Measurements from ENCODE around the gene SRRM2. TPM values are rescaled to one million over a fixed set of nuclear protein-coding genes. Genes with fewer than 3 reads are reported as not detected.

Gene SRRM2
- polyA plus RNA-seq, 4 donors = 329 to 655 (median 496) TPM

DNA sequence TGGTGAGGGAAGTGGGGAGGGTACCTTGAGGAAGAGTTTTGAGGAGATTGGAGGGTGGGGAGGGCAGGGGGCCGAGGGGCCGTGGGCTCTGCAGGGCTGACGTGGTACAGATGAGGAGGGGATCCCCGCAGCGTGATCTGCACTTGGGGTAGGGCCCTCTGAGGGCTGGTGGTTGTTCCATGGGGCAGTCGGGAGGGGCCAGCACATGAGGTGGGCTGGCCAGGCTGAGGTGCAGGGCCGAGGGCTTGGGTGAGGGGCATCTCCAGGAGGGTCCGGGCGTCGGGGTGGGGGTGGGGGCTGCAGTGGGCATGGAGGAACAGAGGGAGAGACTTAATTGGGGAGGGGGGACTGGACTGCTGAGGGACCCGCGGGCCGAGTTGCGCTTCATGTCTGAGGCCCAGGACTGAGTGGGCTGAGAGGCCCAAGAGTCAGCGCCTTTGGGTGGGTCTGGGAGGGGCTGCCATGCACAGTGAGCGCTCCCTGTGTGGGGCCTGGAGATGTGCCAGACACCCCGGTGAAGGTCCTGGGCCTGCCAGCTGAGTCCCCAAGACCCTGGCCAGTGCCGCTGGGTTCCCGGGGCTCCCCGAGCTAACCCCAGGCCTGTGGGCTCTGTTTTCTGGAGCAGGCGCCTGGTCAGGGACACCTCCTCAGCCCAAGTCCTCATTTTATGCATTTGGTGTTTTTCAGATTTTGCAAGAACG lies 45.7 kb upstream of the SRRM2 start:
- Histone ChIP-seq H3K36me3 (ENCODE audit: control insufficient read depth in 3 of 3, insufficient read depth in 2 of 3, low read depth in 1 of 3, low read length in 3 of 3) (peaks cover 9 to 87% (median 20%) of the 10 kb centered on the region in 3 donors), H3K27ac (ENCODE audit: low read depth in 1 of 3, low read length in 2 of 3) (no peak overlapping the region), H3K27me3 (ENCODE audit: control insufficient read depth in 3 of 3, insufficient read depth in 3 of 3, low read length in 3 of 3) (no peaks in the 10 kb centered on the region), H3K9me3 (ENCODE audit: control insufficient read depth in 2 of 2, insufficient read depth in 1 of 2, low read depth in 1 of 2, low read length in 1 of 2) (no peaks in the 10 kb centered on the region), H3K4me1 (ENCODE audit: control insufficient read depth in 3 of 3, insufficient read depth in 2 of 3, low read depth in 1 of 3, low read length in 2 of 3) (no peaks in the 10 kb centered on the region), H3K4me3 (ENCODE audit: low read depth in 1 of 3, low read length in 3 of 3) (no peak overlapping the region)
- no peak for FAIRE-seq
- WGBS, 3 donors = 92 to 95% (median 94%) methylated on average over 17 to 22 of the region's 22 CpGs
- no peak for DNase-seq

DNA sequence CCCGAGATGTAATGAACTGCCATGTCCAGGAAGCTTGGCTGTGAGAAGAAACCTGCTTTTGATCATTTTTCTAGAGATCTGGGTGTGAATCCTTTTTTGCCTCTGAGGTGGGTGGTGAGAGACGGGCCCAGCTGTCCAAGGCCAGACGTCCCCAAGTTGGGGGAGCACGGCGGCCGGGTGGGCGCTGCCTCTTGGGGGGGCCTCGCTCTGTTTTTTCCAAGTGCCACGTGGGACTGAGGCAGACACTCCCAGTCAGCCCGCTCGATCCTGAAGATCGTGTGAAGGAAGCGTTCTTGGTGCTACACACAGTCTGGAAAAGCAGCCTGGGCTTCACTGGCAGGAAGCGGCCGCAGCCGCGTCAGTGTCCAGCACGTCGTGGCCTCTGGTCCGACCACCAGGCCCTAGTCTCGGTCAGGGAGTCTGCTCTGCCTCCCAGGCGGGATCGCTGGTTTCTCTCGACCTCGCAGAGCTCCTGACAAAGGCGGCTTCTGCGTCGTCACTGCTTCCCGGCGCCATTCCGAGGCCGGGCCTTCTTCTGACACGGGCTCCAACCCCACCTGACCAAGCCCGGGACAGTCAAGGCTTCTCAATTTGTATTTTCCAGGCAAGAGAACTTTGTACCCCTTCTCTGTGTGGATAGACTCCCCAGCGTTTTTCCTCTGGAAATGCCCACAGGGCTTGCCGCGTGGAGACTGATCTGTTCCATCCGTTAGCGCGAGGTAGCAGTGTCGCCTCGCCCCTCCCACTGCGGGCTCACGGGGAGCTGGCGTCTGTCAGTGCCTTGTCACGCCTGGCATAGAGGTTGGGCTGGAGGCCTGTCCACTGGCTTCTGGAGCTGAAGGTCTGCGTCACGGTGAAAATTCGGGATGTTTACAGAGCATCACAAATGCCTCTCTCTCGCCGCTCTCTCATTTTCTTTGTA lies 44.8 kb upstream of the SRRM2 start:
- no peak overlapping the region for H3K4me3 ChIP-seq (ENCODE audit: low read depth in 1 of 3, low read length in 3 of 3)
- no peaks in the 10 kb centered on the region for H3K27me3 ChIP-seq (ENCODE audit: control insufficient read depth in 3 of 3, insufficient read depth in 3 of 3, low read length in 3 of 3)
- H3K27ac ChIP-seq (ENCODE audit: low read depth in 1 of 3, low read length in 2 of 3) = no peak overlapping the region
- peaks cover 6 to 79% (median 15%) of the 10 kb centered on the region in 3 donors for H3K36me3 ChIP-seq (ENCODE audit: control insufficient read depth in 3 of 3, insufficient read depth in 2 of 3, low read depth in 1 of 3, low read length in 3 of 3)
- WGBS, 3 donors = 93 to 94% (median 93%) methylated on average over 51 of the region's 51 CpGs
- DNase-seq (no peak), FAIRE-seq (no peak)
- H3K9me3 ChIP-seq (ENCODE audit: control insufficient read depth in 2 of 2, insufficient read depth in 1 of 2, low read depth in 1 of 2, low read length in 1 of 2) = no peaks in the 10 kb centered on the region
- no peaks in the 10 kb centered on the region for H3K4me1 ChIP-seq (ENCODE audit: control insufficient read depth in 3 of 3, insufficient read depth in 2 of 3, low read depth in 1 of 3, low read length in 2 of 3)

DNA sequence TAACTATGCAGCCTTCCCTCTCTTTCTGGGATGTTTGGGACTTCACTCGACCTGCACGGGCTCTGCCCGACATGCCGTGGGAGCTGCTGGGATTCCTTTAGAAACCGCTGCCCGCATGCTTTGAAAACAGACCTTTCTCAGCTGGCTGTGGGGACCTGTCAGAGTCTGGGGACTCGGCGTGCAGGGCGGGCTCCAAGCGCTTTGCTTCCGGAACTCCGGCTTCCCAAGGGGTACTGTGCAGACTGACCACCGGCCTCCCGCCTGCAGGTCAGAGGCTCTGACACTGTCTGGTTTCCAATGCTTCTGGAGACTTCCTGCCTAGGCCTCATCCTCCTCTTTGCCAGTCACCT lies 44.2 kb upstream of the SRRM2 start:
- WGBS, 3 donors = 94 to 97% (median 96%) methylated on average over 14 of the region's 14 CpGs
- Histone ChIP-seq H3K9me3 (ENCODE audit: control insufficient read depth in 2 of 2, insufficient read depth in 1 of 2, low read depth in 1 of 2, low read length in 1 of 2) (no peaks in the 10 kb centered on the region), H3K4me3 (ENCODE audit: low read depth in 1 of 3, low read length in 3 of 3) (no peak overlapping the region), H3K27me3 (ENCODE audit: control insufficient read depth in 3 of 3, insufficient read depth in 3 of 3, low read length in 3 of 3) (no peaks in the 10 kb centered on the region), H3K27ac (ENCODE audit: low read depth in 1 of 3, low read length in 2 of 3) (no peak overlapping the region), H3K36me3 (ENCODE audit: control insufficient read depth in 3 of 3, insufficient read depth in 2 of 3, low read depth in 1 of 3, low read length in 3 of 3) (peaks cover 5 to 72% (median 13%) of the 10 kb centered on the region in 3 donors), H3K4me1 (ENCODE audit: control insufficient read depth in 3 of 3, insufficient read depth in 2 of 3, low read depth in 1 of 3, low read length in 2 of 3) (no peaks in the 10 kb centered on the region)
- DNase-seq = no peak
- FAIRE-seq = no peak

DNA sequence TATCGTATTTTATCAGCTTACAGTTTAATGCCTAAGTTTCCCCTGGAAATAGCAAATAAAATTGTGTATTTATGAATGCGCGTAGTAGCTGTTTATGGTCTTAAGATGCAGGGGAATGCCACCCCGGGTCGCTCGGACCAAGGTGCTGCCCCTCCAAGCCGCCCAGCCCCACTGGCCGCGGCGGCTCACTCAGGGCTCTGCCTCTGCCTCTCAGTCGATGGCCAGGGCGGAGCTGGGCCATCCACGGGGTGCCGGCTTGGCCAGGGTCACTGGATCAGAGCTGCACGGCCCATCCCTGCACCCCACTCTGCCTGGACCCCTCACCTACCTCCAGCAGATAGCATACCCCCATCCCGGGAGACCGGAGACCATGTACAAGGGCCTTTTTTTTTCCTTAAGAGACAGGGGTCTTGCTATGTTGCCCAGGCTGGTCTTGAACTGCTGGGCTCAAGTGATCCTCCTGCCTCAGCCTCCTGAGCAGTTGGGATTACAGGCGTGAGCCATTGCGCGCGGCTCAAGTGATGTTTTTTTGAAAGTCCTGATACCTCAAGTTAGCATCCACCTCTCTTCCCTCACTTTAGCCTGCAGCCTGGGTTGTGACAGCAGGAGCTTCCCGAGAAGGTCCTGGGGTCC lies 43.4 kb upstream of the SRRM2 start:
- no peak for DNase-seq
- no peak overlapping the region for H3K4me3 ChIP-seq (ENCODE audit: low read depth in 1 of 3, low read length in 3 of 3)
- H3K9me3 ChIP-seq (ENCODE audit: control insufficient read depth in 2 of 2, insufficient read depth in 1 of 2, low read depth in 1 of 2, low read length in 1 of 2) = no peaks in the 10 kb centered on the region
- H3K36me3 ChIP-seq (ENCODE audit: control insufficient read depth in 3 of 3, insufficient read depth in 2 of 3, low read depth in 1 of 3, low read length in 3 of 3) = peaks cover 5 to 64% (median 10%) of the 10 kb centered on the region in 3 donors
- no peak overlapping the region for H3K27ac ChIP-seq (ENCODE audit: low read depth in 1 of 3, low read length in 2 of 3)
- no peaks in the 10 kb centered on the region for H3K27me3 ChIP-seq (ENCODE audit: control insufficient read depth in 3 of 3, insufficient read depth in 3 of 3, low read length in 3 of 3)
- WGBS, 3 donors = 94 to 96% (median 95%) methylated on average over 22 of the region's 22 CpGs
- no peaks in the 10 kb centered on the region for H3K4me1 ChIP-seq (ENCODE audit: control insufficient read depth in 3 of 3, insufficient read depth in 2 of 3, low read depth in 1 of 3, low read length in 2 of 3)
- FAIRE-seq = no peak

DNA sequence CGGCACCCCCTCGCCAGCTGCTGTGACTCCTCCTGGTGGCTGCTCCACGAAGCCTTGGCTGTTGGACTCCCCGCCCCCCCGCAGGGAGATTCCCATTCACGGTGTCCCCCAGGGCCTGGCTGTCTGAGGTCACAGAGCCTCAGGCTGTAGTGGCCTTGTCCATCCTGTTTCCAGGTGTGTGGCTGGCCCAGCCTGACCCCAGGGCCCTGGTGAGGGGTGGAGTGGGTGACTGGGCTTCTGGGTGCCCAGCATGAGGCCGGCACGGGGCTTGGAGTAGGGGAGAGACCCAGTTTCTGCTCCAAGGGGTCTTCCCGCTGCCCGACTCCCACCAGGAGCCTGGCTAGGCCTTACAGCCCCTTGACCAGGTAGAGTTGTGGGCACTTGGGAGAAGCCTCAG lies 42.9 kb upstream of the SRRM2 start:
- Histone ChIP-seq H3K9me3 (ENCODE audit: control insufficient read depth in 2 of 2, insufficient read depth in 1 of 2, low read depth in 1 of 2, low read length in 1 of 2) (no peaks in the 10 kb centered on the region), H3K27me3 (ENCODE audit: control insufficient read depth in 3 of 3, insufficient read depth in 3 of 3, low read length in 3 of 3) (no peaks in the 10 kb centered on the region), H3K4me3 (ENCODE audit: low read depth in 1 of 3, low read length in 3 of 3) (no peak overlapping the region), H3K36me3 (ENCODE audit: control insufficient read depth in 3 of 3, insufficient read depth in 2 of 3, low read depth in 1 of 3, low read length in 3 of 3) (peaks cover 3 to 59% (median 9%) of the 10 kb centered on the region in 3 donors), H3K4me1 (ENCODE audit: control insufficient read depth in 3 of 3, insufficient read depth in 2 of 3, low read depth in 1 of 3, low read length in 2 of 3) (no peaks in the 10 kb centered on the region), H3K27ac (ENCODE audit: low read depth in 1 of 3, low read length in 2 of 3) (no peak overlapping the region)
- 93 to 94% (median 94%) methylated on average over 10 of the region's 10 CpGs for WGBS, 3 donors
- DNase-seq (no peak), FAIRE-seq (no peak)

DNA sequence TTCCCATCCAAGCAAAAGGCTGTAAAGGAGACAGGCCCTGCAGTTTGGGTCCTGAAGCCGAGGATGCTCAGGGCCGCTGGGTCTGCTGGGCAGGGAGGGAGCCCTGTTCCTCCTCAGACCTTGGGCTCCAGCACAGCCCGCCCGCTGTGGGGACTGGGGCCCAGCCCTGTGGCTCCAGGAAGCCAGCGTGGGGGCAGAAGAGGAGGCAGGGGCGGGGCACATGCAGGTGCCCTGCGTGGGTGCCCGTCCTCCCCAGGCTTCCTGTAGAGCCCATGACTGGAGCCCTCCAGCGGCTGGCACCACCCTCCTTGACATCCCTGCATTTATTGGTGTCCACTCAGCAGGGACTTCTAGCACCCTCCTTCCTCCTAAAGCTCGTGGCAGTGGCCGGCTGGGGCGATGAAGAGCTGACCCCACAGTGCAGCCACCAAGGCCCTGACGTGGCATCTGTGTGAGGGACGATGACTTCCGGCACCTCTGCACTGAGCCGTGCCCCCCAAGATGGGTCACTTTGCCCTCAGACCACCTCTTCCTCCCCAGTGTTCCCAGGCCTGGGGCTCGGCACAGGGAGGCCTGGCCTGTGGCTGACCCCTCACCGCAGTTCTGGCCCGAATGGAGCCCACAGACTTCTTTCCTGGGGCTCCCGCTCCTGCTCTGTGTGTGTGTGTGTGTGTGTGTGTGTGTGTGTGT lies 42.3 kb upstream of the SRRM2 start:
- H3K4me1 ChIP-seq (ENCODE audit: control insufficient read depth in 3 of 3, insufficient read depth in 2 of 3, low read depth in 1 of 3, low read length in 2 of 3) = no peaks in the 10 kb centered on the region
- no peak overlapping the region for H3K4me3 ChIP-seq (ENCODE audit: low read depth in 1 of 3, low read length in 3 of 3)
- H3K9me3 ChIP-seq (ENCODE audit: control insufficient read depth in 2 of 2, insufficient read depth in 1 of 2, low read depth in 1 of 2, low read length in 1 of 2) = no peaks in the 10 kb centered on the region
- H3K27me3 ChIP-seq (ENCODE audit: control insufficient read depth in 3 of 3, insufficient read depth in 3 of 3, low read length in 3 of 3) = no peaks in the 10 kb centered on the region
- WGBS, 3 donors = 74 to 78% (median 78%) methylated on average over 16 to 20 of the region's 20 CpGs
- H3K36me3 ChIP-seq (ENCODE audit: control insufficient read depth in 3 of 3, insufficient read depth in 2 of 3, low read depth in 1 of 3, low read length in 3 of 3) = peaks cover 2 to 53% (median 9%) of the 10 kb centered on the region in 3 donors
- DNase-seq (no peak), FAIRE-seq (no peak)
- H3K27ac ChIP-seq (ENCODE audit: low read depth in 1 of 3, low read length in 2 of 3) = no peak overlapping the region

DNA sequence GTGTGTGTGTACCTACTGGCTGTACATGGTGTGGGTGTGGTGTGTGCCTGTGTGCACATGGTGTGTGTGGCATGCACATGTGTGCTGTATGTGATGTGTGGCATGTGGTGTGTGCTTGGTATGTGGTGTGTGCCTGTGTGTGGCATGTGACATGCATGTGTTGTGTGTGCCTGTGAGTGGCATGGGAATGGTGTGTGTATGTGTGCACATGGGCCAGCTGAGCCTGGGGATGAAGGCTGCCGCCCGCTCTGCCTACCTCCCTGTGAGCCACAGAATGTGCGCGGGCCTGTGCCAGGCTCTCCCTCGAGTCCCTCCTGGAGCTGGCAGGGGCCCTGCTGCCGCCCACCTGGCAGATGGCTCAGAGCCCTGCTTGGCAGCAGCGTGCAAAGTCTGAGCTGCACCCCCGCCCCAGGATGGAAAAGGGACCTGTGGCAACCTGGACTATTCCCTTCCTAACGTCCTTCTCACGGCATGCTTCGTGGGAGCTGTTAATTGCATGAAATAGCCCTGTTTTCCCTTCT lies 41.7 kb upstream of the SRRM2 start:
- FAIRE-seq = no peak
- Histone ChIP-seq H3K27me3 (ENCODE audit: control insufficient read depth in 3 of 3, insufficient read depth in 3 of 3, low read length in 3 of 3) (no peaks in the 10 kb centered on the region), H3K27ac (ENCODE audit: low read depth in 1 of 3, low read length in 2 of 3) (no peak overlapping the region), H3K4me3 (ENCODE audit: low read depth in 1 of 3, low read length in 3 of 3) (no peak overlapping the region), H3K4me1 (ENCODE audit: control insufficient read depth in 3 of 3, insufficient read depth in 2 of 3, low read depth in 1 of 3, low read length in 2 of 3) (no peaks in the 10 kb centered on the region), H3K36me3 (ENCODE audit: control insufficient read depth in 3 of 3, insufficient read depth in 2 of 3, low read depth in 1 of 3, low read length in 3 of 3) (peaks cover 2 to 47% (median 9%) of the 10 kb centered on the region in 3 donors), H3K9me3 (ENCODE audit: control insufficient read depth in 2 of 2, insufficient read depth in 1 of 2, low read depth in 1 of 2, low read length in 1 of 2) (no peaks in the 10 kb centered on the region)
- no peak for DNase-seq
- 44 to 70% (median 61%) methylated on average over 9 to 11 of the region's 11 CpGs for WGBS, 3 donors
